Stomach (tissue), 19 donors: ENCODE results near the gene GCNT4. TPM values are rescaled to one million over a fixed set of nuclear protein-coding genes. Genes with fewer than 3 reads are reported as not detected.
A peak's percentile ranks its signal among the peaks of the same experiment; 100 is the strongest.
"Not testable (repeated sequence)": the region's sequence is repeated elsewhere in the genome, so short reads cannot be mapped to it uniquely, and the experiment has no call there.

Experiments used
- DNase-seq, 2 donors: peaks; one replicate each; pipeline versions ENCODE4 v3.0.0 to v3.0.0-alpha.2; 2013 to 2019
- H3K27ac ChIP-seq, 5 donors: fragments of 200-600 bp in 4 of 5; sonication (generic) in 4 of 5; one replicate each; pipeline ENCODE4 v1.5.1; 2013 to 2019; ENCODE audit warnings: mild to moderate bottlenecking in 1 of 5, moderate library complexity in 1 of 5
- H3K27me3 ChIP-seq, 3 donors: fragments of 200-600 bp; sonication (generic); one replicate each; pipeline ENCODE4 v1.5.1; 2017 to 2019; ENCODE audit warnings: mixed run types in 1 of 3
- H3K36me3 ChIP-seq, 4 donors: fragments of 200-600 bp; sonication (generic); 1 replicate in 3 of 4; 2 replicates in 1 of 4; pipeline ENCODE4 v1.5.1; 2016 to 2019
- H3K4me1 ChIP-seq, 4 donors: fragments of 200-600 bp; sonication (generic); one replicate each; pipeline ENCODE4 v1.5.1; 2016 to 2019
- H3K4me3 ChIP-seq, 4 donors: fragments of 200-600 bp; sonication (generic) in 3 of 4; one replicate each; pipeline ENCODE4 v1.5.1; 2016 to 2019; ENCODE audit warnings: mild to moderate bottlenecking in 1 of 4
- H3K9me3 ChIP-seq, 4 donors: fragments of 200-600 bp; sonication (generic); one replicate each; pipeline ENCODE4 v1.5.1; 2016 to 2019
- EP300 ChIP-seq: sonication (generic); formaldehyde crosslinking; IDR thresholded peaks from one replicate; pipeline ENCODE4 v1.6.1; 2017; ENCODE audit warnings: antibody characterized with exemption
- POLR2A ChIP-seq, 4 donors: fragments of 450-650 bp; IDR thresholded peaks; one replicate each; pipeline ENCODE4 v1.6.1; 2016; ENCODE audit warnings: antibody characterized with exemption in 4 of 4, control low read depth in 2 of 4, mild to moderate bottlenecking in 1 of 4, moderate library complexity in 1 of 4
- POLR2AphosphoS5 ChIP-seq, 3 donors: sonication (generic); formaldehyde crosslinking; IDR thresholded peaks; one replicate each; pipeline ENCODE4 v1.6.1; 2016; ENCODE audit warnings: antibody characterized with exemption in 3 of 3
- WGBS, 5 donors: extraction: QIAGEN DNeasy Blood & Tissue Kit in 3 of 5; methylation state at CpG; one replicate each; pipeline versions ENCODE4 v1.1.5 to v1.1.7; 2013 to 2018; 5-methylcytosine and 5-hydroxymethylcytosine counted together
- intact Hi-C: fragments of 100-400 bp; cut with DNase I; formaldehyde crosslinking; loops from one replicate; pipeline ENCODE4 v1.15.1; 2023; ENCODE audit warnings: low total_unique reads
- long read RNA-seq, 10 donors: transcript quantifications; one replicate each; lab custom pipeline, GENCODE V29; 2026
- polyA plus RNA-seq, 3 donors: library from polyadenylated mRNA; stranded (reverse); fragments of 200-250 nt; gene quantifications; one replicate each; pipeline ENCODE4 v1.2.3, GENCODE V29; 2013
- total RNA-seq, 5 donors: library from RNA; depleted of rRNA; stranded (reverse); fragments of >200 nt; gene quantifications; one replicate each; pipeline versions ENCODE4 v1.1.0 to v1.2.3, GENCODE V29; 2014 to 2016
- TF ChIP-seq, protein P1 (sequence below), 7 experiments: fragments of 450-650 bp in 4 of 7; fragments of 200-600 bp in 3 of 7; sonication (generic) in 3 of 7; IDR thresholded peaks; one replicate each; pipeline ENCODE4 v1.5.1; 2016 to 2019; ENCODE audit warnings: antibody characterized with exemption in 7 of 7, control low read depth in 2 of 7, mild to moderate bottlenecking in 1 of 7
- donor health status: healthy with polysubstance abuse.
- donor health status: Bipolar disorder and iron deficiency.
- donor health status: healthy.

The GCNT4 gene
- total RNA-seq (10 to 100 TPM in 2 of 5 donors, 1 to 10 TPM in 3; 1.2 to 31.4 (median 8.0) TPM), polyA plus RNA-seq (1 to 10 TPM; 1.5 to 3.8 (median 3.3) TPM)
- long read RNA-seq, donor 1, full-length matches to known transcripts = 9 of 9 reads
- long read RNA-seq, donor 1, partial matches to known transcripts = 0 of 9 reads
- long read RNA-seq, donor 1, other reads (novel, unspliced or antisense) = 0 of 9 reads
- long read RNA-seq, donor 2, full-length matches to known transcripts = 19 of 19 reads
- long read RNA-seq, donor 2, partial matches to known transcripts = 0 of 19 reads
- long read RNA-seq, donor 2, other reads (novel, unspliced or antisense) = 0 of 19 reads
- long read RNA-seq, donor 3, full-length matches to known transcripts = 35 of 35 reads
- long read RNA-seq, donor 3, partial matches to known transcripts = 0 of 35 reads
- long read RNA-seq, donor 3, other reads (novel, unspliced or antisense) = 0 of 35 reads
- long read RNA-seq, donor 4 = 0 reads
- long read RNA-seq, donor 5, full-length matches to known transcripts = 10 of 10 reads
- long read RNA-seq, donor 5, partial matches to known transcripts = 0 of 10 reads
- long read RNA-seq, donor 5, other reads (novel, unspliced or antisense) = 0 of 10 reads
- long read RNA-seq, donor 6, full-length matches to known transcripts = 102 of 102 reads
- long read RNA-seq, donor 6, partial matches to known transcripts = 0 of 102 reads
- long read RNA-seq, donor 6, other reads (novel, unspliced or antisense) = 0 of 102 reads
- long read RNA-seq, donor 7, full-length matches to known transcripts = 20 of 20 reads
- long read RNA-seq, donor 7, partial matches to known transcripts = 0 of 20 reads
- long read RNA-seq, donor 7, other reads (novel, unspliced or antisense) = 0 of 20 reads
- long read RNA-seq, donor 8, full-length matches to known transcripts = 33 of 33 reads
- long read RNA-seq, donor 8, partial matches to known transcripts = 0 of 33 reads
- long read RNA-seq, donor 8, other reads (novel, unspliced or antisense) = 0 of 33 reads
- long read RNA-seq, donor 9, full-length matches to known transcripts = 13 of 13 reads
- long read RNA-seq, donor 9, partial matches to known transcripts = 0 of 13 reads
- long read RNA-seq, donor 9, other reads (novel, unspliced or antisense) = 0 of 13 reads
- long read RNA-seq, donor 10, full-length matches to known transcripts = 11 of 11 reads
- long read RNA-seq, donor 10, partial matches to known transcripts = 0 of 11 reads
- long read RNA-seq, donor 10, other reads (novel, unspliced or antisense) = 0 of 11 reads

DNA sequence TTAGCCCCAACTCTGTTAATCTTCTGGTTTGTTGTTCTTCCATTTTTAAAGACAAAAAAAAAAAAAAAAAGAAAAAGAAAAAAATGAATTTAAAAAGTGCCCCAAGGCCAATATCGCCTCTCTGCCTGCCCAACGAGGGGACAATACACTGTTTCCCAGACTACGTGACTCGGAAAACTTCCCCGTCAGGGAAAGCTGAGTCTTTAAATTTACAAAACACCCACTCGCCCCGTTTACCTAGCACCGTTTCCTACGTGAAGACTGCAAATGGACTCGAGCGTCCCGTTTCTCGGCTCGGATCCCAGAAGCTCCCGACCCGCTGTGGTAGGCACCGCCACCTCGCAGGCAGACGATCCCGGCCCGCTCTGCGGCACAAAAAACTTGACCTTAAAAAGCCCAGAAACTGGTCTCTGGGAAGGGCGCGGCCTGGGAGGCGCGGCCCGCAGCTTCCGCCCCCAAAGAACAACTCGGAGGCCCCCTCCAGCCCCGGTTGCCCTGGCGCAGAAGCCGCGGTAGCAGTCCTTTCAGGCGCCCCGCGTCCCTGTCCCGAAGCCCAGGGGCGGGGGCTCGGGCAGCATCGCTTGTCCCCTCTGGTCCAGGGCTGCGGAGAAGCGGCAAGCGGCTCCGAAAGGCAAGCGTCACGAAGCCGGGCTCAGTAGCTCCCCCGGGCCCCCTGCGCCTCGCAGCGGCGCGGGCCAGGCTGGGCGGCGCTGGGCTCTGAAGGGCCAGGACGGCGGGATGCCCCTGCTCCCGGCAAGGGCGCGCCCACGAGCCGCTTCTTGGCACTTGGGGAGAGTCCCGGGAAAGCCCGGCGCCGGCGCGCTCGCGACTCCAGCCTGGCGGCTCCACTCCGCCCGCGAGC is at the start of gene GCNT4:
Gene GCNT4 (minus strand): TSS at position 367 of the 862 bp plus-strand sequence. CDS start 22,521 bp downstream, outside the sequence.
- Histone ChIP-seq H3K36me3 (no peaks in the 10 kb centered on the region), H3K4me3 (peak within 1 kb of the TSS; percentile 80 to 90 (median 86)), H3K9me3 (no peaks in the 10 kb centered on the region), H3K27ac (peak within 1 kb of the TSS; percentile 91 to 98 (median 96)), H3K4me1 (peaks cover 26 to 62% (median 56%) of the 10 kb centered on the region in 4 donors), H3K27me3 (peaks cover 0 to 23% (median 0%) of the 10 kb centered on the region in 3 donors)
- TF ChIP-seq, protein P1, sequence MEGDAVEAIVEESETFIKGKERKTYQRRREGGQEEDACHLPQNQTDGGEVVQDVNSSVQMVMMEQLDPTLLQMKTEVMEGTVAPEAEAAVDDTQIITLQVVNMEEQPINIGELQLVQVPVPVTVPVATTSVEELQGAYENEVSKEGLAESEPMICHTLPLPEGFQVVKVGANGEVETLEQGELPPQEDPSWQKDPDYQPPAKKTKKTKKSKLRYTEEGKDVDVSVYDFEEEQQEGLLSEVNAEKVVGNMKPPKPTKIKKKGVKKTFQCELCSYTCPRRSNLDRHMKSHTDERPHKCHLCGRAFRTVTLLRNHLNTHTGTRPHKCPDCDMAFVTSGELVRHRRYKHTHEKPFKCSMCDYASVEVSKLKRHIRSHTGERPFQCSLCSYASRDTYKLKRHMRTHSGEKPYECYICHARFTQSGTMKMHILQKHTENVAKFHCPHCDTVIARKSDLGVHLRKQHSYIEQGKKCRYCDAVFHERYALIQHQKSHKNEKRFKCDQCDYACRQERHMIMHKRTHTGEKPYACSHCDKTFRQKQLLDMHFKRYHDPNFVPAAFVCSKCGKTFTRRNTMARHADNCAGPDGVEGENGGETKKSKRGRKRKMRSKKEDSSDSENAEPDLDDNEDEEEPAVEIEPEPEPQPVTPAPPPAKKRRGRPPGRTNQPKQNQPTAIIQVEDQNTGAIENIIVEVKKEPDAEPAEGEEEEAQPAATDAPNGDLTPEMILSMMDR (IDR thresholded peaks at IDR 0.05) = no peak
- TF ChIP-seq POLR2AphosphoS5 (IDR thresholded peaks at IDR 0.05) = peak in 1 of 3 donors; percentile 9
- WGBS, 5 donors = 0 to 2% (median 1%) methylated on average over 16 to 74 of the region's 74 CpGs
- intact Hi-C loops = no loop called here
- peak; percentile 52 to 78 for DNase-seq

GRCh38 chr5:75095956-75096355 is 43.6 kb upstream of the GCNT4 start:
- intact Hi-C loops, H3K4me3 ChIP-seq, H3K27ac ChIP-seq, H3K36me3 ChIP-seq, H3K27me3 ChIP-seq, H3K9me3 ChIP-seq, H3K4me1 ChIP-seq, DNase-seq: not testable (repeated sequence)
- 76 to 85% (median 80%) methylated on average over 3 of the region's 3 CpGs for WGBS, 5 donors

GRCh38 chr5:75091597-75091996 is 39.2 kb upstream of the GCNT4 start:
- H3K36me3 ChIP-seq = no peaks in the 10 kb centered on the region
- 91 to 95% (median 91%) methylated on average over 3 of the region's 3 CpGs for WGBS, 5 donors
- TF ChIP-seq EP300 (no peak), POLR2AphosphoS5 (IDR thresholded peaks at IDR 0.05) (no peak), POLR2A (IDR thresholded peaks at IDR 0.05) (no peak)
- TF ChIP-seq, protein P1 (IDR thresholded peaks at IDR 0.05) = no peak
- H3K9me3 ChIP-seq = no peaks in the 10 kb centered on the region
- H3K4me1 ChIP-seq = peaks cover 0 to 5% (median 0%) of the 10 kb centered on the region in 4 donors
- H3K27me3 ChIP-seq = no peaks in the 10 kb centered on the region
- no peak overlapping the region for H3K4me3 ChIP-seq
- intact Hi-C loops = no loop called here
- no peak for DNase-seq
- H3K27ac ChIP-seq = no peak overlapping the region

- intact Hi-C loops = no loop called here
- no peak for DNase-seq
- 75 to 85% (median 79%) methylated on average over 1 of the region's 1 CpG for WGBS, 5 donors
- Histone ChIP-seq H3K4me3 (no peak overlapping the region), H3K27ac (no peak overlapping the region), H3K36me3 (no peaks in the 10 kb centered on the region), H3K9me3 (no peaks in the 10 kb centered on the region), H3K27me3 (no peaks in the 10 kb centered on the region), H3K4me1 (peaks cover 0 to 5% (median 0%) of the 10 kb centered on the region in 4 donors)
- TF ChIP-seq POLR2AphosphoS5 (IDR thresholded peaks at IDR 0.05) = no peak
- no peak for TF ChIP-seq POLR2A (IDR thresholded peaks at IDR 0.05)
- TF ChIP-seq, protein P1 (IDR thresholded peaks at IDR 0.05) = no peak
- TF ChIP-seq EP300 = no peak
Observed at GRCh38 chr5:75089662-75090061, 37.3 kb upstream of the GCNT4 start.
